Mesodermal cell (in vitro differentiated cells): ENCODE data around the gene SLC41A3.

Experiments used
- H3K27ac ChIP-seq: 2 replicates; pipeline ENCODE4 v1.7.0; 2013; ENCODE audit warnings: mild to moderate bottlenecking, low read depth, low read length, moderate library complexity; ENCODE audit not compliant: severe bottlenecking
- H3K36me3 ChIP-seq: 2 replicates; pipeline ENCODE4 v1.7.1; 2013; ENCODE audit warnings: mild to moderate bottlenecking, low read length, moderate library complexity; ENCODE audit not compliant: control insufficient read depth, insufficient read depth
- H3K4me1 ChIP-seq: one replicate; pipeline ENCODE4 v1.7.1; 2013; ENCODE audit warnings: mild to moderate bottlenecking, low read length; ENCODE audit not compliant: insufficient read depth, control insufficient read depth, poor library complexity, severe bottlenecking
- H3K4me3 ChIP-seq: 2 replicates; pipeline ENCODE4 v1.7.0; 2013; ENCODE audit warnings: low read length, control low read depth, mild to moderate bottlenecking; ENCODE audit not compliant: insufficient read depth, poor library complexity, severe bottlenecking; ENCODE audit errors: extremely low read depth
- H3K9me3 ChIP-seq: 2 replicates; pipeline ENCODE4 v1.7.1; 2013; ENCODE audit warnings: mild to moderate bottlenecking, low read length, moderate library complexity; ENCODE audit not compliant: control insufficient read depth
- WGBS, 2 experiments: methylation state at CpG; one replicate each; pipeline ENCODE4 v1.1.5; 2013; ENCODE audit warnings: missing lambda C conversion rate in 2 of 2; ENCODE audit not compliant: insufficient coverage in 2 of 2; 5-methylcytosine and 5-hydroxymethylcytosine counted together

The SLC41A3 gene

GRCh38 chr3:126127452-126127851 lies 43.5 kb upstream of the SLC41A3 start:
- Histone ChIP-seq H3K36me3 (no peaks in the 10 kb centered on the region), H3K27ac (no peak overlapping the region), H3K4me3 (no peak overlapping the region), H3K9me3 (no peaks in the 10 kb centered on the region), H3K4me1 (no peaks in the 10 kb centered on the region)
- 89 to 92% methylated on average over 7 to 9 of the region's 10 CpGs for WGBS, 2 experiments

- H3K36me3 ChIP-seq, result no peaks in the 10 kb centered on the region
- 81 to 93% methylated on average over 5 to 9 of the region's 10 CpGs for WGBS, 2 experiments
- no peak overlapping the region for H3K4me3 ChIP-seq
- H3K27ac ChIP-seq, result no peak overlapping the region
- no peaks in the 10 kb centered on the region for H3K4me1 ChIP-seq
- no peaks in the 10 kb centered on the region for H3K9me3 ChIP-seq
Observed at GRCh38 chr3:126126811-126127431, 43.0 kb upstream of the SLC41A3 start.

DNA sequence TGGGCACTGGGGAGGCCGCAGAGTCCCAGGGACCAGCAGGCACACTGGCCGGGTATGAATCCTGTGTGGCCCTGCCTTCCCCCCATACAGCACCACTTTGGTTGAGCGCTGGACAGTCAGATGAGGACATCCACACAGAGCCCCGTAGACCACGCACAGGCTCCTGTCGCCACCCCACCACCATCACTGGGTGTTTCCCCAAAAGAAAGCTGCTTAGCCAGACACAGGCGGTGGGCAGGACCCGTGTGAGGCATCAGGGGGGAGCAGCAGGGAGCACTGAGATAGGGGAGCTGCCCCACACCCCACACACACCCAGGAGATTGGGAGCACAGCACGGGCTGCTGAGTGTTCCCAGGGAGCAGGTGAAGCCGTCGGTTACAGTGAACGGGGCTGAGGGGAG lies 42.4 kb upstream of the SLC41A3 start:
- WGBS, 2 experiments, result 94 to 95% methylated on average over 2 of the region's 12 CpGs
- Histone ChIP-seq H3K27ac (no peak overlapping the region), H3K4me1 (no peaks in the 10 kb centered on the region)

GRCh38 chr3:126125781-126126251 lies 41.9 kb upstream of the SLC41A3 start:
- Histone ChIP-seq H3K36me3 (no peaks in the 10 kb centered on the region), H3K27ac (no peak overlapping the region), H3K4me1 (no peaks in the 10 kb centered on the region), H3K9me3 (no peaks in the 10 kb centered on the region), H3K4me3 (no peak overlapping the region)
- WGBS, 2 experiments, result 63 to 87% methylated on average over 1 to 2 of the region's 2 CpGs

More for the DNA sequence above, 42.4 kb upstream of the SLC41A3 start:
- H3K4me3 ChIP-seq, result no peak overlapping the region
- no peaks in the 10 kb centered on the region for H3K9me3 ChIP-seq
- no peaks in the 10 kb centered on the region for H3K36me3 ChIP-seq

DNA sequence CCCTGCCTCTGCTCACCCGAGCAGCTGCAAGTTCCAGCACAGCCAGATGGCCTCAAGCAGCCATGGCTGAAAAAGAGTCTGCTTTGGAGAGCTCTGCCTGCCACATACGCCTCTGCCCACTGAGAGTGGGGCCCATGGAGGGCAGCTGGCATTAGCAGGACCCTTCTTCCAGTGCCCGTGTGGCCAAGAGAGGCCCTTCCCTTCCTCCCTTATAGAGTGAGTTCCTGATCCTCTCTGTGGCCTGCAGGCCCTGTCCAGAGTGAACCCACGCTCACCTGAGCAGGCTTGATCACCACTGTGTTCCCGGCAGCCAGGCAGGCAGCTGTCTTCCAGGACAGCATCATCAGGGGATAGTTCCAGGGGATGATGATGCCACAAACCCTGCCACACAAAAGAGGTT lies 41.4 kb upstream of the SLC41A3 start:
- H3K4me1 ChIP-seq, result no peaks in the 10 kb centered on the region
- H3K9me3 ChIP-seq, result no peaks in the 10 kb centered on the region
- H3K27ac ChIP-seq, result no peak overlapping the region
- no peak overlapping the region for H3K4me3 ChIP-seq
- 85 to 90% methylated on average over 5 of the region's 5 CpGs for WGBS, 2 experiments
- no peaks in the 10 kb centered on the region for H3K36me3 ChIP-seq

DNA sequence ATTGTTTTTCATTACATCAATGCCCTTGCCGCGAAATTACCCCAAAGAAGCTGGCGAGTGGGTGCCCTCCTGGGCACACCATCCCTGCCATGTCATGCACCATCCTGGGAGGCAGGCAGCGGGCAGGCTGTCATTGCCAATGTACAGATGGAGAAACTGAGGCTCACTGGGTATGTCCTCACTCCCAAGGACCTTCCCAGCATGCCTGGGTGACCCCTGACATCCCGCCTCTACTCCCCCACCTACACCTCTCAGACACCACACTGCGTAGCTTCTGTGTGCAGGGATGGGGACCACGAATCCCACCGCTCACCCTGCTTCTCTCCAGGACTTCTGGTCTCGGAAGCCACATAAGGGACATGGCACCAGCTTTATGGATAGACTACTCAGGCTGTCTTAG lies 41.0 kb upstream of the SLC41A3 start:
- Histone ChIP-seq H3K9me3 (no peaks in the 10 kb centered on the region), H3K36me3 (no peaks in the 10 kb centered on the region), H3K27ac (no peak overlapping the region), H3K4me3 (no peak overlapping the region), H3K4me1 (no peaks in the 10 kb centered on the region)
- WGBS, 2 experiments, result 89 to 96% methylated on average over 6 to 9 of the region's 9 CpGs

- no peak overlapping the region for H3K4me3 ChIP-seq
- H3K27ac ChIP-seq, result no peak overlapping the region
- H3K9me3 ChIP-seq, result no peaks in the 10 kb centered on the region
- no peaks in the 10 kb centered on the region for H3K4me1 ChIP-seq
- 58 to 74% methylated on average over 6 to 9 of the region's 10 CpGs for WGBS, 2 experiments
- no peaks in the 10 kb centered on the region for H3K36me3 ChIP-seq
Observed at GRCh38 chr3:126124148-126124868, 40.4 kb upstream of the SLC41A3 start.

DNA sequence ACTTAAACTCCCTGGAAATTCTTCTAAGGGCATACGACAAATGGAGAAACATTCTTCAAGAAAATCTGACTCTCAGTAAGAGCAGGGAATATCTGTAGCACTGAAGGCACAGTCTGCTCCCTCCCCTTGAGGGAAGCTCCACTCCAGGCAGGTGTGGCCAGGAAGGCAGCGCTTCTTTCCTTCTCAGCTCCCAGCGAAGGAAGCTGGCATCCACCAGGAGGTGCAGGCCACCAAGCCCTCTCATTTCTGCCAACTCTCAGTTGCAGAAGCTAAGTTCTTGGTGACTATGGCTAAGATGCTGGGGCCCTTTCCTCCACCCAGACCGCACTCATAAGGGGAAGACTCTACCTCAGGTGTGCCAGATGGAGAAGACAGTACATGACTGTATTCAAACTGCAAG lies 37.7 kb upstream of the SLC41A3 start:
- H3K9me3 ChIP-seq, result no peaks in the 10 kb centered on the region
- H3K4me3 ChIP-seq, result no peak overlapping the region
- 77 to 100% methylated on average over 3 of the region's 4 CpGs for WGBS, 2 experiments
- H3K27ac ChIP-seq, result no peak overlapping the region
- no peaks in the 10 kb centered on the region for H3K36me3 ChIP-seq
- no peaks in the 10 kb centered on the region for H3K4me1 ChIP-seq

DNA sequence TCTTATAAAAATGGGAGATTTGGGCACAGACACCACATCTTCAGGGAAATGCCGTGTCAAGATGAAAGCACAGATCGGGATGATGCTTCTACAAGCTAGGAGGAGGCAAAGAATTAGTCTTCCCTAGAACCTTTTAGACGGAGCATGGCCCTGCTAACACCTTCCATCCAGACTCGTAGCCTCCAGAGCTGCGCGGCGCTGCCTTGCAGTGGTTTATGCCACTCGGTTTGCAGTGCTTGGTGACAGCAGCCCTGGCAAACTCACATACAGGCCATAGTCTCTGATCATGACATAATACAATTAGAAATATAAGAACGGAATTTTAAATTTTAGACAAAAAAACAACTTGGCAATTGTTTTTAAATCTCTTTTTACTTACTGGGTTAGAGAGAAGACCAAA lies 37.1 kb upstream of the SLC41A3 start:
- WGBS, 2 experiments, result 88 to 91% methylated on average over 2 to 7 of the region's 9 CpGs

DNA sequence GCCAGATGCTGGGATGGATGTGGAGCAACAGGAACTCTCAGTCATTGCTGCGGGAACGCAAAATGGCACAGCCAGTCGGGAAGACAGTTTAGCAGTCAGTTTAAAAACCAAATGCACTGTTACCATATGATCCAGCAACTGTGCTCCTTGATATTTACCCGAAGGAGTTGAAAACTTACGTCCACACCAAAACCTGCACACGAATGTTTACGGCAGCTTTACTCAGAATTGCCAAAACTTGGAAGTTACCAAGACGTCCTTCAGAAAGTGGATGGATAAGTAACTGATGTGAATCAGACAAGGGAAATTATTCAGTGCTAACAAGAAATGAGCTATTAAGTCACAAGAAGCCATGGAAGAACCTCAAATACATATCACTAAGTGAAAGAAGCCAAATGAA lies 36.1 kb upstream of the SLC41A3 start:
- H3K27ac ChIP-seq, result no peak overlapping the region
- H3K4me3 ChIP-seq, result no peak overlapping the region
- H3K9me3 ChIP-seq, result no peaks in the 10 kb centered on the region
- H3K36me3 ChIP-seq, result no peaks in the 10 kb centered on the region
- WGBS, 2 experiments, result 95 to 98% methylated on average over 5 to 6 of the region's 8 CpGs
- H3K4me1 ChIP-seq, result no peaks in the 10 kb centered on the region

More for the DNA sequence above, 37.1 kb upstream of the SLC41A3 start:
- Histone ChIP-seq H3K27ac (no peak overlapping the region), H3K4me1 (no peaks in the 10 kb centered on the region), H3K9me3 (no peaks in the 10 kb centered on the region), H3K4me3 (no peak overlapping the region), H3K36me3 (no peaks in the 10 kb centered on the region)
